OCI-LY7 (cell line): ENCODE data around the gene GANAB. TPM values are rescaled to one million over a fixed set of nuclear protein-coding genes. Genes with fewer than 3 reads are reported as not detected.
A peak's percentile ranks its signal among the peaks of the same experiment; 100 is the strongest.

Source experiments
- BruUV-seq: library from RNA; stranded (reverse); fragments of 400-500 nt; replicated peaks from 2 replicates; lab custom pipeline; 2021; lab: Mats Ljungman, UMichigan
- CTCF ChIA-PET: fragments of 300-600 bp; sonication (Branson Sonifier 250); formaldehyde crosslinking; loops from one replicate; lab custom pipeline; 2022; ENCODE audit warnings: antibody characterized with exemption; ENCODE audit not compliant: unreplicated experiment; lab: Charles Lee
- POLR2A ChIA-PET: fragments of 300-600 bp; sonication (Branson Sonifier 250); formaldehyde crosslinking; loops from one replicate; lab custom pipeline; 2022; ENCODE audit warnings: antibody characterized with exemption; lab: Charles Lee
- DNase-seq: peaks from one replicate; pipeline ENCODE4 v3.0.0-alpha.2; 2015; ENCODE audit warnings: low spot score
- H2AFZ ChIP-seq: fragments of 200-600 bp; sonication (generic), shearing (Covaris generic); 2 replicates; pipeline ENCODE4 v1.6.1; 2014; ENCODE audit warnings: mild to moderate bottlenecking, antibody characterized with exemption, low read length, moderate library complexity
- H3K27ac ChIP-seq: fragments of 200-600 bp; sonication (generic); 2 replicates; pipeline ENCODE4 v1.5.1; 2014; ENCODE audit warnings: mixed run types, low read depth, mild to moderate bottlenecking, moderate library complexity, low read length, inconsistent platforms; ENCODE audit not compliant: poor library complexity, severe bottlenecking
- H3K36me3 ChIP-seq: fragments of 200-600 bp; sonication (generic); 2 replicates; pipeline ENCODE4 v1.6.1; 2014; ENCODE audit warnings: mild to moderate bottlenecking, antibody characterized with exemption, low read length, moderate library complexity, mixed read lengths; ENCODE audit not compliant: insufficient read depth
- H3K4me1 ChIP-seq: fragments of 200-600 bp; sonication (generic); 2 replicates; pipeline ENCODE4 v1.5.1; 2014; ENCODE audit warnings: mild to moderate bottlenecking, low read length; ENCODE audit not compliant: insufficient read depth, poor library complexity, severe bottlenecking
- H3K4me2 ChIP-seq: fragments of 200-600 bp; sonication (generic); 2 replicates; pipeline ENCODE4 v1.6.1; 2014; ENCODE audit warnings: mild to moderate bottlenecking, low read length
- H3K4me3 ChIP-seq: fragments of 200-600 bp; sonication (generic); 2 replicates; pipeline ENCODE4 v1.5.1; 2014; ENCODE audit warnings: mild to moderate bottlenecking, low read depth, low read length; ENCODE audit not compliant: poor library complexity, severe bottlenecking
- H3K79me2 ChIP-seq: fragments of 200-600 bp; sonication (generic); 2 replicates; pipeline ENCODE4 v1.6.1; 2016; ENCODE audit warnings: low read depth, mild to moderate bottlenecking, low read length, moderate library complexity, mixed read lengths; ENCODE audit not compliant: insufficient read depth
- H3K9me2 ChIP-seq: fragments of 200-600 bp; sonication (generic); 2 replicates; pipeline ENCODE4 v1.6.1; 2016; ENCODE audit warnings: mild to moderate bottlenecking, low read length, mixed read lengths; ENCODE audit not compliant: insufficient read depth
- H3K9me3 ChIP-seq: fragments of 200-600 bp; sonication (generic); 2 replicates; pipeline ENCODE4 v1.6.1; 2014; ENCODE audit warnings: mild to moderate bottlenecking, mixed run types, low read length, mixed read lengths
- H4K20me1 ChIP-seq: fragments of 200-600 bp; sonication (generic); 2 replicates; pipeline ENCODE4 v1.6.1; 2014; ENCODE audit warnings: mild to moderate bottlenecking, antibody characterized with exemption, low read length, moderate library complexity, mixed read lengths; ENCODE audit not compliant: insufficient read depth
- EZH2phosphoT487 ChIP-seq: fragments of 200-600 bp; sonication (generic); IDR thresholded peaks from 2 replicates; pipeline ENCODE4 v1.6.1; 2018; ENCODE audit warnings: low read depth, borderline replicate concordance, mild to moderate bottlenecking, mixed run types, antibody characterized with exemption, low read length, moderate library complexity, mixed read lengths
- intact Hi-C: fragments of 100-400 bp; cut with micrococcal nuclease; formaldehyde crosslinking; loops from one replicate; pipeline ENCODE4 v1.10.0; 2022; ENCODE audit not compliant: unreplicated experiment
- total RNA-seq, 2 experiments: library from RNA; depleted of rRNA in 1 of 2; stranded (reverse); fragments of >200 nt in 1 of 2; shearing (Covaris generic) in 1 of 2; gene quantifications; 2 replicates each; pipeline ENCODE4 v1.2.3, GENCODE V29; 2014 to 2022
- TF ChIP-seq, protein P1 (sequence below): fragments of 200-600 bp; sonication (generic); conservative IDR thresholded peaks from 2 replicates; pipeline ENCODE4 v1.5.1; 2014; ENCODE audit warnings: mild to moderate bottlenecking, antibody characterized with exemption, low read length, moderate library complexity, mixed read lengths

Gene GANAB
- total RNA-seq, 2 experiments from 2014 or later = 108 to 217 TPM

DNA sequence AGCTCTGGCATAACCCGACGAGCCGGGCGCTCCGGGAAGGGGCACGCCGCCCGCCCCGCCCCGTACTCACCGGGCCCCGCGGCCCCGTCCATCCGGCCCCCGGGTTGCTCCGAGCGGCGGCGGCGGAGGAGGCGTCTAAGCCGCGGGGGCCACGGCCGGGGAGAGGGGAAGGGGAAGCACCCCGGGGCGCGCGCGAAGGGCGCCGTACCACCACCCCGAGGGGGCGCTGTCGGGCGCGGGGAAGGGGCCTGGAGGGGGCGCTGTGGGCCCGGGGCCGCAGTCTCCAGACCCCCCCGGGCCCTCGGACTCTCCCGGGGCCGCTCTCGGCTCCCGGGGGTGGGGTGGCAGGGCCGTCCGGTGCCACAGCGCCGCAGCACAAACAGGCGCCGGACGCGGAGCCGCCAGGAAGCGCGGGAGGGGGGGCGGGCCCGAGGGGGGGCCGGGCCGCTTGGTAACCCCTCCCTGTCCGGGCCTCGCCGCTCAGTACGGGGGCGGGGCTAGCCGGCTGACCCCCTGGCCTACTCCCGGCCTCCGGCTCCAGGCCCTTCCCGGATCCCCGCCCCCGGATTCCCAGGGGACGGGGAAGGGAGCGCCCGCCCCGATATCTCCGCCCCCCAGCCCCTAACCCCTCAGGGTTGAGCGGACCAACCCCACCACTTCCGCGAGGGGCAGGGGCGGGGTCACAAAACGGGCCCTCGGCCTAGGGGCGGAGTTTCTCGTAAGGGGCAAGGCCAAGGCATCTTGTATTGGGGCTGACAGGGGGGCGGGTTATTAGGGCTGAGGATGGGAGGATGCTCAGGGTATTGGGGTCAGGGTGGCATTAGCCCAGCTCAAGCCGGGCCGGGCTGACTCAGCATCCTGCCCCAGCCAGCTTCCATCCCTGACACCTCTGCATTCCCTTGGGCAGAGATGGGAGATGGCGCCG is 33.8 kb downstream of the GANAB start, which contains the start of the genes EML3 and ROM1:
Gene EML3, minus strand, starts transcription at position 410 of the 925 bp plus-strand sequence. Its CDS starts 318 bp downstream, at position 92.
Gene ROM1, plus strand, starts transcription at position 892 of the 925 bp plus-strand sequence. Its CDS starts 25 bp downstream, at position 917.
- CTCF ChIA-PET = interaction anchor here (1.1 kb wide), 1 partner anchor 21 kb away, joined by 3 read pairs; no protein-coding TSS in a partner anchor
- H3K9me3 ChIP-seq = no peaks in the 10 kb centered on the region
- DNase-seq = peak; percentile 92
- H3K4me2 ChIP-seq = peak within 1 kb of the TSS; percentile 86
- H3K27ac ChIP-seq = peak within 1 kb of the TSS; percentile 61
- H4K20me1 ChIP-seq = no peaks in the 10 kb centered on the region
- peaks cover 22% of the 10 kb centered on the region; the same call in 1 of the 2 replicates for H3K36me3 ChIP-seq
- H3K79me2 ChIP-seq = peaks cover 5% of the 10 kb centered on the region; the same call in 1 of the 2 replicates
- peak within 1 kb of the TSS; percentile 12; the same call in 1 of the 2 replicates for H2AFZ ChIP-seq
- BruUV-seq = no TSS peak
- peak within 1 kb of the TSS; percentile 71 for H3K4me3 ChIP-seq
- H3K9me2 ChIP-seq = no peaks in the 10 kb centered on the region
- intact Hi-C loops = loop anchor here (2.0 kb wide), 1 partner anchor 52 kb away; the partner anchor contains the start of genes C11orf98 and CSKMT
- POLR2A ChIA-PET = interaction anchor here (0.6 to 1.2 kb wide), 5 partner anchors 11 to 187 kb away, joined by 3 to 9 read pairs (median 3); partner anchors contain the start of gene MTA2
- TF ChIP-seq, protein P1, sequence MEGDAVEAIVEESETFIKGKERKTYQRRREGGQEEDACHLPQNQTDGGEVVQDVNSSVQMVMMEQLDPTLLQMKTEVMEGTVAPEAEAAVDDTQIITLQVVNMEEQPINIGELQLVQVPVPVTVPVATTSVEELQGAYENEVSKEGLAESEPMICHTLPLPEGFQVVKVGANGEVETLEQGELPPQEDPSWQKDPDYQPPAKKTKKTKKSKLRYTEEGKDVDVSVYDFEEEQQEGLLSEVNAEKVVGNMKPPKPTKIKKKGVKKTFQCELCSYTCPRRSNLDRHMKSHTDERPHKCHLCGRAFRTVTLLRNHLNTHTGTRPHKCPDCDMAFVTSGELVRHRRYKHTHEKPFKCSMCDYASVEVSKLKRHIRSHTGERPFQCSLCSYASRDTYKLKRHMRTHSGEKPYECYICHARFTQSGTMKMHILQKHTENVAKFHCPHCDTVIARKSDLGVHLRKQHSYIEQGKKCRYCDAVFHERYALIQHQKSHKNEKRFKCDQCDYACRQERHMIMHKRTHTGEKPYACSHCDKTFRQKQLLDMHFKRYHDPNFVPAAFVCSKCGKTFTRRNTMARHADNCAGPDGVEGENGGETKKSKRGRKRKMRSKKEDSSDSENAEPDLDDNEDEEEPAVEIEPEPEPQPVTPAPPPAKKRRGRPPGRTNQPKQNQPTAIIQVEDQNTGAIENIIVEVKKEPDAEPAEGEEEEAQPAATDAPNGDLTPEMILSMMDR = peak; percentile 94
- TF ChIP-seq EZH2phosphoT487 = no peak
- peaks cover 27% of the 10 kb centered on the region for H3K4me1 ChIP-seq

DNA sequence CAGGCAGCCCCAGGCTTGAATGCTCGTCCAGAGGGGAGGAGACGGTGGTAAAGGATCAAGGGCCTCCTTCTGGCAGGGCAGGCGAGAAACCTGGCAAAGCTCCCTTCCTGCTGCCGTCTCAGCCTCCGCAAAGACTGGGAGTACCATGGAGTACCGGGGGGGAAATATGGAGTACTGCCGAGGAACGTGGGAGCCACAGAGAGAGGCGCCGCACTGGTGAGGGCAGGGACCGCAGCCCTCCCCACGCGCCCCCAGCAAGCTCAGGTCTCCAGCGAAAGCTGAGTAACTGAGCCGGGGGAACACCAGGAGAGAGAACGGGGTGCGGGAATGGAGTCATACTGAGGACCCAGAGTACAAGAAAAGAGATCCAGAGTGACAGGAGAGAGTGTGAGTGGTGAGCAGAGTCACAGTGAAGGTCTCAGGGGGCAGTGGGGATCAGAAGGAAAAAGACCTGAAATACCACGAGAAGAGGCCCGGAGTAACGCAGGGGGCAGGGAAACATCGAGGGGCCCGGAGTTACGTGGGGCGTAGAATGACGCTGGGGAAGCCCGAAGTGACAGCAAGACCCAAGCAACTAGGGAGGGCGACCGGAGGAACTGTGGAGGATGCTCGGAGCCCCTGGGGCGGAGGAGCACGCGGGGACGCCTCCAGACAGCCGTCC is 34.6 kb downstream of the GANAB start:
- CTCF ChIA-PET = interaction anchor here (1.0 to 1.1 kb wide), 2 partner anchors 10 to 20 kb away, joined by 3 to 4 read pairs; partner anchors contain the start of gene MTA2
- POLR2A ChIA-PET = interaction anchor here (0.5 to 1.2 kb wide), 7 partner anchors 10 to 1175 kb away, joined by 3 to 9 read pairs (median 3); partner anchors contain the start of genes B3GAT3 and MTA2
- TF ChIP-seq, protein P1 = no peak
- no peak for TF ChIP-seq EZH2phosphoT487
- peak overlapping the region; percentile 61 for H3K27ac ChIP-seq
- H3K4me1 ChIP-seq = peaks cover 35% of the 10 kb centered on the region
- BruUV-seq = no TSS peak
- intact Hi-C loops = loop anchor here (2.0 kb wide), 1 partner anchor 53 kb away; the partner anchor contains the start of genes C11orf98 and CSKMT
- H3K36me3 ChIP-seq = peaks cover 18% of the 10 kb centered on the region
- DNase-seq = peak; percentile 26
- no peaks in the 10 kb centered on the region for H4K20me1 ChIP-seq
- peak overlapping the region; percentile 12; the same call in 1 of the 2 replicates for H2AFZ ChIP-seq
- peak overlapping the region; percentile 71 for H3K4me3 ChIP-seq
- H3K9me3 ChIP-seq = no peaks in the 10 kb centered on the region
- H3K79me2 ChIP-seq = peaks cover 5% of the 10 kb centered on the region; the same call in 1 of the 2 replicates
- H3K4me2 ChIP-seq = peak overlapping the region; percentile 86
- H3K9me2 ChIP-seq = no peaks in the 10 kb centered on the region
